ENCODE results near the gene RNF167. TPM values are rescaled to one million over a fixed set of nuclear protein-coding genes. Genes with fewer than 3 reads are reported as not detected.
A peak's percentile ranks its signal among the peaks of the same experiment; 100 is the strongest.
"Not testable (repeated sequence)": the region's sequence is repeated elsewhere in the genome, so short reads cannot be mapped to it uniquely, and the experiment has no call there.

Gene RNF167
- total RNA-seq, 6 experiments from 2014 or later, result 88.3 to 122 (median 97.6) TPM

GRCh38 chr17:4908301-4908700 is 31.8 kb upstream of the RNF167 start:
- no peak for TF ChIP-seq CTCF (IDR thresholded peaks at IDR 0.05)
- no peak overlapping the region for H3K27ac Mint-ChIP-seq
- H3K27me3 Mint-ChIP-seq (ENCODE audit: insufficient read depth), result peaks cover 4% of the 10 kb centered on the region
- H3K9me3 Mint-ChIP-seq, result no peaks in the 10 kb centered on the region
- no peak overlapping the region for H3K4me3 Mint-ChIP-seq
- peaks cover 3% of the 10 kb centered on the region; the same call in 1 of the 2 replicates for H3K4me1 Mint-ChIP-seq (ENCODE audit: low read depth)
- peak; percentile 26 for DNase-seq
- H3K36me3 Mint-ChIP-seq (ENCODE audit: low read depth), result no peaks in the 10 kb centered on the region

GRCh38 chr17:4908711-4909496 is 31.2 kb upstream of the RNF167 start:
- peaks cover 4% of the 10 kb centered on the region for H3K27me3 Mint-ChIP-seq (ENCODE audit: insufficient read depth)
- no peaks in the 10 kb centered on the region for H3K9me3 Mint-ChIP-seq
- DNase-seq, result peak; percentile 90
- no peaks in the 10 kb centered on the region for H3K4me1 Mint-ChIP-seq (ENCODE audit: low read depth)
- H3K27ac Mint-ChIP-seq, result no peak overlapping the region
- H3K36me3 Mint-ChIP-seq (ENCODE audit: low read depth), result no peaks in the 10 kb centered on the region
- no peak overlapping the region for H3K4me3 Mint-ChIP-seq
- peak; percentile 87 for TF ChIP-seq CTCF (IDR thresholded peaks at IDR 0.05)

GRCh38 chr17:4913994-4914393 is 26.1 kb upstream of the RNF167 start:
- peak; percentile 16 for DNase-seq
- Mint-ChIP-seq H3K27me3 (ENCODE audit: insufficient read depth) (no peaks in the 10 kb centered on the region; the same call in 1 of the 2 replicates), H3K4me3 (no peak overlapping the region), H3K36me3 (ENCODE audit: low read depth) (no peaks in the 10 kb centered on the region), H3K27ac (no peak overlapping the region), H3K9me3 (no peaks in the 10 kb centered on the region), H3K4me1 (ENCODE audit: low read depth) (no peaks in the 10 kb centered on the region)
- no peak for TF ChIP-seq CTCF (IDR thresholded peaks at IDR 0.05)

GRCh38 chr17:4914551-4914950 is 25.5 kb upstream of the RNF167 start:
- H3K27me3 Mint-ChIP-seq (ENCODE audit: insufficient read depth); H3K36me3 Mint-ChIP-seq (ENCODE audit: low read depth); H3K9me3 Mint-ChIP-seq; H3K4me3 Mint-ChIP-seq; H3K4me1 Mint-ChIP-seq (ENCODE audit: low read depth); H3K27ac Mint-ChIP-seq; DNase-seq: not testable (repeated sequence)

GRCh38 chr17:4919511-4920047 is 20.5 kb upstream of the RNF167 start:
- Mint-ChIP-seq H3K4me1 (ENCODE audit: low read depth) (peaks cover 10% of the 10 kb centered on the region), H3K27me3 (ENCODE audit: insufficient read depth) (peaks cover 1% of the 10 kb centered on the region; the same call in 1 of the 2 replicates), H3K9me3 (no peaks in the 10 kb centered on the region), H3K4me3 (peak overlapping the region; percentile 33), H3K27ac (no peak overlapping the region), H3K36me3 (ENCODE audit: low read depth) (no peaks in the 10 kb centered on the region)
- DNase-seq, result no peak
- TF ChIP-seq CTCF (IDR thresholded peaks at IDR 0.05), result no peak

GRCh38 chr17:4920351-4921048 is 19.6 kb upstream of the RNF167 start:
- peaks cover 10% of the 10 kb centered on the region for H3K4me1 Mint-ChIP-seq (ENCODE audit: low read depth)
- DNase-seq, result no peak
- H3K9me3 Mint-ChIP-seq, result no peaks in the 10 kb centered on the region
- H3K36me3 Mint-ChIP-seq (ENCODE audit: low read depth), result no peaks in the 10 kb centered on the region
- H3K27me3 Mint-ChIP-seq (ENCODE audit: insufficient read depth), result peaks cover 1% of the 10 kb centered on the region; the same call in 1 of the 2 replicates
- no peak overlapping the region for H3K4me3 Mint-ChIP-seq
- TF ChIP-seq CTCF (IDR thresholded peaks at IDR 0.05), result no peak
- no peak overlapping the region for H3K27ac Mint-ChIP-seq
